Measurements from ENCODE around the gene INPP5A.
A peak's percentile ranks its signal among the peaks of the same experiment; 100 is the strongest.

GRCh38 chr10:132540456-132540855 lies 2.9 kb downstream of the INPP5A start:
- TF ChIP-seq CTCF (IDR thresholded peaks at IDR 0.05; ENCODE audit: poor library complexity) (peak; percentile 11), EZH2 (IDR thresholded peaks at IDR 0.05; ENCODE audit: borderline replicate concordance) (no peak)
